ENCODE data around the gene SNRPB2. TPM values are rescaled to one million over a fixed set of nuclear protein-coding genes. Genes with fewer than 3 reads are reported as not detected.

SNRPB2 gene
- total RNA-seq, 2 experiments from 2014 or later, result 88.7 to 110 TPM

- Mint-ChIP-seq H3K9me3 (peaks cover 2% of the 10 kb centered on the region), H3K36me3 (ENCODE audit: low read depth) (no peaks in the 10 kb centered on the region), H3K4me3 (no peak overlapping the region), H3K27me3 (peaks cover 11% of the 10 kb centered on the region), H3K4me1 (no peaks in the 10 kb centered on the region), H3K27ac (no peak overlapping the region)
- DNase-seq, result no peak
- ChIA-PET POLR2A (no interaction called here), CTCF (no interaction called here)
Observed at GRCh38 chr20:16778159-16778558, 48.3 kb downstream of the SNRPB2 start.

GRCh38 chr20:16781496-16781895 lies 51.7 kb downstream of the SNRPB2 start:
- DNase-seq, result no peak
- Mint-ChIP-seq H3K9me3 (peaks cover 2% of the 10 kb centered on the region), H3K4me1 (no peaks in the 10 kb centered on the region), H3K36me3 (ENCODE audit: low read depth) (no peaks in the 10 kb centered on the region), H3K27ac (no peak overlapping the region), H3K4me3 (no peak overlapping the region), H3K27me3 (peaks cover 13% of the 10 kb centered on the region)
- CTCF ChIA-PET, result interaction anchor here (1.1 kb wide), 1 partner anchor 20 kb away, joined by 3 read pairs; no protein-coding TSS in a partner anchor
- POLR2A ChIA-PET, result no interaction called here

GRCh38 chr20:16785226-16785625 lies 55.4 kb downstream of the SNRPB2 start:
- H3K4me3 Mint-ChIP-seq, result no peak overlapping the region
- ChIA-PET POLR2A (no interaction called here), CTCF (interaction anchor here (0.6 kb wide), 1 partner anchor 17 kb away, joined by 3 read pairs; no protein-coding TSS in a partner anchor)
- H3K4me1 Mint-ChIP-seq, result no peaks in the 10 kb centered on the region
- H3K27me3 Mint-ChIP-seq, result peaks cover 8% of the 10 kb centered on the region
- H3K9me3 Mint-ChIP-seq, result peaks cover 2% of the 10 kb centered on the region
- DNase-seq, result no peak
- H3K36me3 Mint-ChIP-seq (ENCODE audit: low read depth), result no peaks in the 10 kb centered on the region
- H3K27ac Mint-ChIP-seq, result no peak overlapping the region

Other genes starting within 250 kb of the SNRPB2 start
- 10 to 100 TPM in 1 of 2 experiments, 1 to 10 TPM in 1; 9.4 to 10.3 TPM for gene KIF16B, start 156.6 kb upstream of the SNRPB2 start, total RNA-seq
- gene OTOR, start 18.3 kb downstream of the SNRPB2 start, total RNA-seq, result not detected

Data from activated CD4-positive, alpha-beta T cell treated with anti-CD3 and anti-CD28 coated beads, Interleukin-2, amount 10 ng/mL, durations not matched to agents 7 days and 5 days (primary cell).